GM12878 (cell line): ENCODE data around the gene ZNF260. TPM values are rescaled to one million over a fixed set of nuclear protein-coding genes. Genes with fewer than 3 reads are reported as not detected.

Source experiments
- ASH2L ChIP-seq: fragments of 300-600, 200-600 bp; sonication (generic); IDR thresholded peaks from 2 replicates; pipeline ENCODE4 v1.6.1; 2017; ENCODE audit warnings: low read depth, mild to moderate bottlenecking, borderline replicate concordance
- BCL3 ChIP-seq: IDR thresholded peaks from 2 replicates; pipeline ENCODE4 v1.6.1; 2011; ENCODE audit warnings: borderline replicate concordance, low read depth, mild to moderate bottlenecking, moderate library complexity, low read length; ENCODE audit not compliant: insufficient read depth, poor library complexity, severe bottlenecking
- BCLAF1 ChIP-seq: fragments of 450-650 bp; IDR thresholded peaks from 2 replicates; pipeline ENCODE4 v1.6.1; 2017; ENCODE audit warnings: antibody characterized with exemption, mild to moderate bottlenecking, moderate library complexity
- BHLHE40 ChIP-seq, 2 experiments: fragments of 450-650 bp in 1 of 2; IDR thresholded peaks; 2 replicates each; pipeline ENCODE4 v1.6.1; 2011 to 2017; ENCODE audit warnings: low read depth in 2 of 2, borderline replicate concordance in 1 of 2, improper control_type of control experiment in 1 of 2, low read length in 1 of 2, mild to moderate bottlenecking in 1 of 2
- CHD4 ChIP-seq: fragments of 200-600 bp; sonication (generic); IDR thresholded peaks from 2 replicates; pipeline ENCODE4 v1.6.1; 2016; ENCODE audit warnings: mild to moderate bottlenecking
- CTCF ChIP-seq, 3 experiments: IDR thresholded peaks in 2 of 3; conservative IDR thresholded peaks in 1 of 3; 2 replicates each; pipeline ENCODE4 v1.5.1; 2011; ENCODE audit warnings: low read depth in 3 of 3, low read length in 3 of 3, mild to moderate bottlenecking in 3 of 3, control low read depth in 2 of 3, moderate library complexity in 2 of 3, inconsistent platforms in 1 of 3, mixed read lengths in 1 of 3; ENCODE audit not compliant: control insufficient read depth in 2 of 3, insufficient read depth in 1 of 3; ENCODE audit errors: extremely low read depth in 1 of 3
- E2F4 ChIP-seq: IDR thresholded peaks from 2 replicates; pipeline ENCODE4 v1.6.1; 2012; ENCODE audit warnings: low read depth, low read length, improper control_type of control experiment
- ESRRA ChIP-seq: IDR thresholded peaks from 2 replicates; pipeline ENCODE4 v1.6.1; 2012; ENCODE audit warnings: mild to moderate bottlenecking, low read length, improper control_type of control experiment
- HDAC2 ChIP-seq: fragments of 200-600 bp; sonication (generic); IDR thresholded peaks from 2 replicates; pipeline ENCODE4 v1.6.1; 2017
- IRF3 ChIP-seq: fragments of 450-650 bp; IDR thresholded peaks from 2 replicates; pipeline ENCODE4 v1.6.1; 2014; ENCODE audit warnings: mild to moderate bottlenecking
- JUNB ChIP-seq: IDR thresholded peaks from 2 replicates; pipeline ENCODE4 v1.6.1; 2016; ENCODE audit warnings: antibody characterized with exemption, mild to moderate bottlenecking
- MEF2A ChIP-seq: IDR thresholded peaks from 2 replicates; pipeline ENCODE4 v1.6.1; 2011; ENCODE audit warnings: low read depth, mild to moderate bottlenecking, low read length, moderate library complexity; ENCODE audit not compliant: insufficient read depth
- NFIC ChIP-seq: IDR thresholded peaks from 2 replicates; pipeline ENCODE4 v1.6.1; 2012; ENCODE audit warnings: low read depth, mild to moderate bottlenecking, inconsistent platforms, low read length, moderate library complexity
- NFYA ChIP-seq: IDR thresholded peaks from 2 replicates; pipeline ENCODE4 v1.6.1; 2011; ENCODE audit warnings: low read depth, mild to moderate bottlenecking, low read length, improper control_type of control experiment, borderline replicate concordance
- POLR2A ChIP-seq: IDR thresholded peaks from 2 replicates; pipeline ENCODE4 v1.6.1; 2011; ENCODE audit warnings: low read depth, mild to moderate bottlenecking, low read length
- RAD51 ChIP-seq: fragments of 450-650 bp; IDR thresholded peaks from 2 replicates; pipeline ENCODE4 v1.6.1; 2016; ENCODE audit warnings: moderate library complexity, mild to moderate bottlenecking, inconsistent platforms
- RELA ChIP-seq: fragments of 450-650 bp; IDR thresholded peaks from 2 replicates; pipeline ENCODE4 v1.8.0; 2014; ENCODE audit warnings: borderline replicate concordance; ENCODE audit not compliant: partially characterized antibody
- SRF ChIP-seq, 2 experiments: IDR thresholded peaks; 2 replicates each; pipeline ENCODE4 v1.6.1; 2011; ENCODE audit warnings: low read depth in 2 of 2, low read length in 2 of 2, mild to moderate bottlenecking in 1 of 2, moderate library complexity in 1 of 2
- TBL1XR1 ChIP-seq: IDR thresholded peaks from 2 replicates; pipeline ENCODE4 v1.6.1; 2012; ENCODE audit warnings: low read depth, low read length, improper control_type of control experiment
- ZBED1 ChIP-seq: IDR thresholded peaks from 2 replicates; pipeline ENCODE4 v1.6.1; 2016; ENCODE audit warnings: borderline replicate concordance
- ZNF207 ChIP-seq: fragments of 450-650 bp; IDR thresholded peaks from 2 replicates; pipeline ENCODE4 v1.6.1; 2014; ENCODE audit warnings: antibody characterized with exemption, mild to moderate bottlenecking, borderline replicate concordance
- polyA plus RNA-seq, 11 experiments: library from polyadenylated mRNA; depleted of rRNA in 4 of 11; unstranded in 6 of 11; stranded (reverse) in 5 of 11; fragments of >200 nt; fragmentation: Nextera tagmentation in 4 of 11; fragmentation: Illumina TruSeq in 1 of 11; extraction: Ambion mirVana in 4 of 11; extraction: Trizol in 1 of 11; gene quantifications; 1 replicate in 1 of 11; 2 replicates in 10 of 11; pipeline versions ENCODE4 v1.2.1 to v1.2.3, GENCODE V29; 2011 to 2016; ENCODE audit warnings: inconsistent platforms in 2 of 11, missing spikeins in 2 of 11, low read depth in 1 of 11
- total RNA-seq, 4 experiments: library from RNA; depleted of rRNA in 3 of 4; stranded (reverse); fragments of >200 nt in 3 of 4; fragmentation: Illumina TruSeq in 1 of 4; extraction: Trizol in 1 of 4; gene quantifications; 2 replicates each; pipeline versions ENCODE4 v1.2.1 to v1.2.3, GENCODE V29; 2013 to 2021

ZNF260 gene
- total and polyA plus RNA-seq, 10 of the 15 experiments (the other 5 are each of a cell fraction or from before 2014, with no cell fraction given) = 1.9 to 9.7 (median 7.1) TPM

- TF ChIP-seq POLR2A = peak; percentile 96
- no peak for TF ChIP-seq IRF3
- TF ChIP-seq BHLHE40 (IDR thresholded peaks at IDR 0.05; ENCODE audit: borderline replicate concordance in 1 of 2, low read depth in 2 of 2, low read length in 1 of 2) = peak in 1 of 2 experiments; percentile 69; a peak in 2 of 4 replicates
- TF ChIP-seq ASH2L = 0 out of 2 replicates have a peak, but pooled peaks have one; percentile 61
- 0 out of 2 replicates have a peak, but pooled peaks have one; percentile 47 for TF ChIP-seq ZNF207
- TF ChIP-seq ESRRA = no peak
- TF ChIP-seq RAD51 = no peak
- TF ChIP-seq TBL1XR1 = peak; percentile 86; the same call in 1 of the 2 replicates
- no peak for TF ChIP-seq BCL3
- TF ChIP-seq NFYA = no peak
- TF ChIP-seq MEF2A = no peak
- TF ChIP-seq JUNB = no peak
- TF ChIP-seq NFIC = no peak
- TF ChIP-seq BCLAF1 = no peak
- TF ChIP-seq CHD4 = no peak
- no peak for TF ChIP-seq CTCF (IDR thresholded peaks at IDR 0.05 in 2 of 3, conservative IDR thresholded peaks at IDR 0.05 in 1 of 3; ENCODE audit: control insufficient read depth in 2 of 3, extremely low read depth in 1 of 3, insufficient read depth in 1 of 3, low read depth in 3 of 3, low read length in 3 of 3)
- no peak for TF ChIP-seq HDAC2
- TF ChIP-seq SRF (IDR thresholded peaks at IDR 0.05; ENCODE audit: low read depth in 2 of 2, low read length in 2 of 2) = 0 out of 4 replicates have a peak, but pooled peaks of 1 of the 2 experiments have one; percentile 38
- TF ChIP-seq RELA = peak; percentile 83
- no peak for TF ChIP-seq E2F4
- TF ChIP-seq ZBED1 = no peak
Measured at GRCh38 chr19:36573020-36573894, 45.2 kb upstream of the ZNF260 start, which contains the start of gene ZNF529 (continued).
